HCT116 (cell line): ENCODE results near the gene LEPR.

Experiments used
- EZH2 ChIP-seq: fragments of 200-600 bp; sonication (generic); IDR thresholded peaks from 2 replicates; pipeline ENCODE4 v1.6.1; 2017; ENCODE audit warnings: antibody characterized with exemption, mixed run types
- POLR2A ChIP-seq: IDR thresholded peaks from 2 replicates; pipeline ENCODE4 v1.7.0; 2011; ENCODE audit warnings: borderline replicate concordance; ENCODE audit not compliant: insufficient read depth, insufficient read length; ENCODE audit errors: extremely low read depth
- POLR2AphosphoS5 ChIP-seq: IDR thresholded peaks from 2 replicates; pipeline ENCODE4 v1.6.1; 2011; ENCODE audit warnings: mild to moderate bottlenecking, low read depth, low read length, moderate library complexity
- SP1 ChIP-seq: IDR thresholded peaks from 2 replicates; pipeline ENCODE4 v1.6.1; 2012; ENCODE audit warnings: low read depth

DNA sequence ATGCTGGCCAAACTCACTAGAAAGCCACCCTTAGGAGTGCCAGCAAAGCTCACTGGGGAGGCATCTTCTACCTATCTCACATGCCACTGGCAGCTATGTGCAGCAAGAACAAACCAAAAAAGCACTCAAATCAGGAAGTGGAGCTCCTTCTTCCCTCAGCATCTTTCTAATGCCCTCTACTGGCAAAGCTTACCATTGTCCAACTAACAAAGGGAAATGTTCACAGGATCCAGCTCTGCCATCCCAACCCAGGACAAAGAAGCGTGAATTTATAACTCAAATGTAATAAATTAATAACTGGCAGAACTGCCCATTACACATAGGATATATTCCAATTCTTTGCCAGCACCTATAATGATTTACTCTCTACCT is 38.9 kb downstream of the LEPR start:
- TF ChIP-seq POLR2AphosphoS5: no peak
- no peak for TF ChIP-seq EZH2
- no peak for TF ChIP-seq POLR2A
- TF ChIP-seq SP1: no peak
